ENCODE data around the gene DLGAP4. TPM values are rescaled to one million over a fixed set of nuclear protein-coding genes. Genes with fewer than 3 reads are reported as not detected.
A peak's percentile ranks its signal among the peaks of the same experiment; 100 is the strongest.

The DLGAP4 gene
- total and polyA plus RNA-seq, 12 donors, result 34.0 to 74.4 (median 55.6) TPM

DNA sequence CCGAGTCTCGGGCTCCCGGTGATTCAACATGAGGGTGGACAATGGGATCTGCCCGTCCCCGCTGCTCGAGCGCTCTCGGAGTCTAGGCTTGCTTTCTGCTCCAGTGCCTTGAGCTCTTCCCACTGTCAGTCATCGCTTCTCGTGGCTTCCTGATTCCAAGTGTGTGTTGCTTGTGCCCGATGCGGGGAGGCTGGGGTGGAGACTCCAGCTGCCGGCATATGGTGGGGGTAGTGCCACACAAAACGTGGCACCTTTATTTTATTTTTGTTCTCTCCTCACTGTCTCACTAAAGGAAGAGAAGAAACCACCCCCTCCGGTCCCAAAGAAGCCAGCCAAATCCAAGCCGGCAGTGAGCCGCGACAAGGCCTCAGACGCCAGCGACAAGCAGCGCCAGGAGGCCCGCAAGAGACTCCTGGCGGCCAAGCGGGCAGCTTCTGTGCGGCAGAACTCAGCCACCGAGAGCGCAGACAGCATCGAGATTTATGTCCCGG, 220.4 kb downstream of the DLGAP4 start:
- ATAC-seq, result no peak

GRCh38 chr20:36527331-36528125, 221.4 kb downstream of the DLGAP4 start:
- Histone ChIP-seq H3K4me1 (peaks cover 0 to 16% (median 11%) of the 10 kb centered on the region in 9 donors), H3K27me3 (no peaks in the 10 kb centered on the region), H3K27ac (peak overlapping the region in 2 of 10 donors; percentile 1 to 10), H3K36me3 (peaks cover 0 to 66% (median 44%) of the 10 kb centered on the region in 9 donors), H3K9me3 (no peaks in the 10 kb centered on the region), H3K4me3 (no peak overlapping the region)
- 78 to 87% methylated on average over 32 of the region's 32 CpGs for WGBS, 2 donors
- TF ChIP-seq CTCF (IDR thresholded peaks at IDR 0.05), result no peak
- DNase-seq (no peak), ATAC-seq (peak in 1 of 8 donors; percentile 32)
- intact Hi-C loops (cut with DNase I), result no loop called here

More for the DNA sequence above, 220.4 kb downstream of the DLGAP4 start:
- H3K9me3 ChIP-seq, result no peaks in the 10 kb centered on the region
- no peak overlapping the region for H3K4me3 ChIP-seq
- H3K36me3 ChIP-seq, result peaks cover 0 to 75% (median 44%) of the 10 kb centered on the region in 9 donors
- DNase-seq, result no peak
- H3K4me1 ChIP-seq, result peaks cover 0 to 25% (median 12%) of the 10 kb centered on the region in 9 donors
- TF ChIP-seq CTCF (IDR thresholded peaks at IDR 0.05), result no peak
- H3K27ac ChIP-seq, result no peak overlapping the region
- WGBS, 2 donors, result 93 to 96% methylated on average over 29 of the region's 29 CpGs
- intact Hi-C loops (cut with DNase I), result no loop called here
- no peaks in the 10 kb centered on the region for H3K27me3 ChIP-seq

DNA sequence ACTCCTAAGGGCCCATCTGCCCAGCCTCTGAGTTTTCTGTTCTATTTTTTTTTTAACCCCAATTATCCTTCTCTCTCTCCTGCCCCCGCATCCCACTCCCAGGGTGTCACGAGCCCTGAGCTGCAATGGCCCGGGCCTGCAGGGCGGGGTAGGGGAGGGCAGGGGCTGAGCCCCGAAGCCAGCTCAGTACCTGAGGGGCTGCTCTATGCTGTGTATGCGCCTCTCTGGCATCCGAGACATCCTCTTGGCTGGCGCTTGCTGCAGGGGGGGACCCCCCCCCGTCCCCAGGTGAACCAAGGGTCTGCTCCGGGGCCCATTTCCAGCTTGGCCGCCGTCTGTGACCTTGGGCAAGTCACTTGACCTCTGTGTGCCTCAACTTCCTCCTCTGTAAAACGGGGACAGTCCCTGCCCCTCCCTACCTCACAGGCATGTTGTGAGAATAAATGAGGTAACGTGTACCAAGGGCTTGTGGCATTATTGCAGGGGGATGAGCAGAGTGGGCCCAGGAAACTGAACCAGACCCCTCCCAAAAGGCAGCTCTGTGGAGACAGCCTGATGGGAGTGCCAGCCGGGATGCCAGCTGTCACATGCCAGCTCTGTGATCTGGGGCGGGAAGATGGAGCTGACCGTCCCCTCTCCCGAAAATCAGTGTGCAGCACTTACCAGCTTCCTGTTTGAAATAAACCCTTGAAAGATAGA, 222.2 kb downstream of the DLGAP4 start:
- Histone ChIP-seq H3K4me3 (no peak overlapping the region), H3K4me1 (peaks cover 0 to 8% (median 5%) of the 10 kb centered on the region in 9 donors), H3K27ac (no peak overlapping the region), H3K9me3 (no peaks in the 10 kb centered on the region), H3K27me3 (no peaks in the 10 kb centered on the region), H3K36me3 (peaks cover 0 to 58% (median 44%) of the 10 kb centered on the region in 9 donors)
- ATAC-seq, result peak in 1 of 8 donors; percentile 20
- 84 to 88% methylated on average over 18 of the region's 18 CpGs for WGBS, 2 donors
- intact Hi-C loops (cut with DNase I), result no loop called here
- TF ChIP-seq CTCF (IDR thresholded peaks at IDR 0.05), result no peak
- DNase-seq, result no peak

DNA sequence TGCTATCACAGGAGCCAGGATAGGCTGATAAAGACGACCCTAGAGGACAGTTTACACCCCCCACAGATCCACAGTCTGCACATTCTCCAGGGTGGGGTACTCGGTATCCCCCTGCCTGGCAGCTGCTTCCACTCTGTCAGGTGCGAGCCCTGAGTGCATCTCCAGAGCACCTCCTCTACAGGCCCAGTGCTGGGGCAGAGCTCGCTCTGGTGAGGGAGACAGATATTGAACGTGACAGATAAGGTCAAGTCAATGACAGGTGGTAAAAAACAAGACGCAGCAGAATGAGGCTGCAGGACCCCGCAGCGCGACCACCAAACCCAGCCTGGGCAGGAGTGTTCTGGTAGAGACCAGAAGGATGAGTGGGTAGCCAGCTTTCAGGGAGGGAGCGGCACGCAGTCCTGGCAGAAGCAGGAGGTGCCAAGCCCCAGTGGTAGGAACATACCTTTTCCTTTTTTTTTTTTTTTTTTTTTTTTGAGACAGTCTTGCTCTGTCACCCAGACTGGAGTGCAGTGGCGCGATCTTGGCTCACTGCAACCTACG, 222.8 kb downstream of the DLGAP4 start:
- H3K36me3 ChIP-seq, result peaks cover 0 to 51% (median 44%) of the 10 kb centered on the region in 9 donors
- TF ChIP-seq CTCF (IDR thresholded peaks at IDR 0.05), result no peak
- no peak overlapping the region for H3K4me3 ChIP-seq
- intact Hi-C loops (cut with DNase I), result no loop called here
- H3K27ac ChIP-seq, result no peak overlapping the region
- no peaks in the 10 kb centered on the region for H3K27me3 ChIP-seq
- ATAC-seq (no peak), DNase-seq (no peak)
- 76 to 77% methylated on average over 14 of the region's 14 CpGs for WGBS, 2 donors
- H3K4me1 ChIP-seq, result peaks cover 0 to 3% (median 0%) of the 10 kb centered on the region in 9 donors
- no peaks in the 10 kb centered on the region for H3K9me3 ChIP-seq

Measured in heart right ventricle (tissue), 16 donors.